ENCODE results near the gene MVB12B.

The MVB12B gene

GRCh38 chr9:126361810-126362238 is 35.2 kb downstream of the MVB12B start:
- no peak for DNase-seq (ENCODE audit: low read depth in 3 of 3)

- no peak for DNase-seq (ENCODE audit: low read depth in 3 of 3)
Observed at GRCh38 chr9:126363250-126363649, 36.6 kb downstream of the MVB12B start.

GRCh38 chr9:126363847-126364671 is 37.4 kb downstream of the MVB12B start:
- DNase-seq (ENCODE audit: low read depth in 3 of 3) = no peak

GRCh38 chr9:126365780-126366179 is 39.2 kb downstream of the MVB12B start:
- no peak for DNase-seq (ENCODE audit: low read depth in 3 of 3)

- no peak for DNase-seq (ENCODE audit: low read depth in 3 of 3)
Observed at GRCh38 chr9:126366366-126367011, 39.9 kb downstream of the MVB12B start.

GRCh38 chr9:126367139-126367538 is 40.5 kb downstream of the MVB12B start:
- DNase-seq (ENCODE audit: low read depth in 3 of 3) = no peak

- DNase-seq (ENCODE audit: low read depth in 3 of 3) = no peak
Observed at GRCh38 chr9:126367616-126368015, 41.0 kb downstream of the MVB12B start.

- no peak for DNase-seq (ENCODE audit: low read depth in 3 of 3)
Observed at GRCh38 chr9:126368020-126368419, 41.4 kb downstream of the MVB12B start.

GRCh38 chr9:126371007-126371870 is 44.6 kb downstream of the MVB12B start:
- no peak for DNase-seq (ENCODE audit: low read depth in 3 of 3)

- no peak for DNase-seq (ENCODE audit: low read depth in 3 of 3)
Observed at GRCh38 chr9:126372716-126373115, 46.1 kb downstream of the MVB12B start.

GRCh38 chr9:126373241-126373640 is 46.6 kb downstream of the MVB12B start:
- no peak for DNase-seq (ENCODE audit: low read depth in 3 of 3)

GRCh38 chr9:126374366-126374781 is 47.7 kb downstream of the MVB12B start:
- DNase-seq (ENCODE audit: low read depth in 3 of 3) = no peak

GRCh38 chr9:126375386-126375785 is 48.8 kb downstream of the MVB12B start:
- DNase-seq (ENCODE audit: low read depth in 3 of 3) = no peak

- DNase-seq (ENCODE audit: low read depth in 3 of 3) = no peak
Observed at GRCh38 chr9:126376311-126377175, 49.9 kb downstream of the MVB12B start.

- DNase-seq (ENCODE audit: low read depth in 3 of 3) = no peak
Observed at GRCh38 chr9:126377176-126377509, 50.5 kb downstream of the MVB12B start.

- no peak for DNase-seq (ENCODE audit: low read depth in 3 of 3)
Observed at GRCh38 chr9:126377536-126377935, 50.9 kb downstream of the MVB12B start.

- no peak for DNase-seq (ENCODE audit: low read depth in 3 of 3)
Observed at GRCh38 chr9:126378761-126379160, 52.1 kb downstream of the MVB12B start.

- DNase-seq (ENCODE audit: low read depth in 3 of 3) = no peak
Observed at GRCh38 chr9:126379661-126380360, 53.2 kb downstream of the MVB12B start.

GRCh38 chr9:126380447-126380846 is 53.8 kb downstream of the MVB12B start:
- DNase-seq (ENCODE audit: low read depth in 3 of 3) = no peak

- DNase-seq (ENCODE audit: low read depth in 3 of 3) = no peak
Observed at GRCh38 chr9:126381195-126381594, 54.6 kb downstream of the MVB12B start.

Data from stimulated activated CD4-positive, alpha-beta T cell treated with anti-CD3 and anti-CD28 coated beads, TNF-alpha, amount 100 ng/mL, for 24 hours (primary cell).